GM19351 (cell line): Measurements from ENCODE around the gene SUN3.
"Not testable (repeated sequence)": the region's sequence is repeated elsewhere in the genome, so short reads cannot be mapped to it uniquely, and the experiment has no call there.

Source experiments
- ATAC-seq: cut with Tn5 transposase; IDR thresholded peaks from one replicate; pipeline ENCODE4 v1.9.1; 2021; ENCODE audit warnings: mild to moderate bottlenecking, moderate library complexity; ENCODE audit not compliant: unreplicated experiment

The SUN3 gene

DNA sequence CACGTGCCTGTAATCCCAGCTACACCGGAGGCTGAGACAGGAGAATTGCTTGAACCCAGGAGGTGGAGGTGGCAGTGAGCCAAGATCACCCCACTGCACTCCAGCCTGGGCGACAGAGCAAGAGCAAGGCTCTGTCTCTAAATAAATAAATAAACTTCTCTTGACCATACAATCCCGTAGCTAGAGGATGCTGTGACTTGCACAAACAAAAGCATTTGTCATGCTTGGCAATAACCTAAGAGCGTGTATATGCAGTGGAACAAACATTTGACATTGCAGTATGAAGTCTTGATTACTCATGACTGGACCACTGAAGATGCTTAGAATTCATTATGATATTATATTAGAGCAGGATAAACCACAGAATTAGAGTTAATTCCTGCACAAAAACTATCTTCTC lies 5.0 kb upstream of the SUN3 start:
- no peak for ATAC-seq

DNA sequence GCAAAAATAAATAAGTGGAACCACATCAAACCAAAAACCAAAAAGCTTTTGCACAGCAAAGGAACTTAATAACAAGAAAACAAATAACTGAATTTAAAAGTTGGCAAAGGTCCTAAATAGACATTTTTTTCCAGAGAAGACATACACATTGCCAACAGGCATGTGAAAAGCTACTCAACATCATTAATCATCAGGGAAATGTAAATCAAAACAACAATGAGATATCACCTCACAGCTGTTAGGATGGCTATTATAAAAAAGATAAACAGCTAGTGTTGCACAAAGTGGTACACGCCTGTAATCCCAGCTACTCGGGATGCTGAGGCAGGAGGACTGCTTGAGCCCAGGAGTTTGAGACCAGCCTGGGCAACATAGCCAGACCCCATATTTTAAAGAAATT lies 2.2 kb upstream of the SUN3 start:
- ATAC-seq: no peak

DNA sequence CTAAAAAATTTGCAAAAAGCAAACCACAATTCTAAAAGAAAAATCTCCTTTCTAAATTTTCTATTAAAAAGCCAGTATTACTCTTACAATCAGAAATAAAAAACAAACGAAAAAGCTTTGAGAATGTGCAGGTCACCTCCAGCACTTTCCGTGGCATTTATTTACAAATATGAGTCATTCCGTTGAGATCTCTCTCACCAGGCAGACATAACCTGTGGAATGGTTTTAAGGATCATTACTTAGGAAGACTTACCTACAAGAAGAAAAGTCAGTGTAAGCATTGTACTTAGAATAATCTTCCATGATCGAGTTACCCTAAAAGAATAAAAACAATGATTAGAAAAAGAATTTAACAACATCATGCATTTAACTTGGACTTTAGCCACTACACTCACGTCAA lies 3.3 kb downstream of the SUN3 start:
- no peak for ATAC-seq

DNA sequence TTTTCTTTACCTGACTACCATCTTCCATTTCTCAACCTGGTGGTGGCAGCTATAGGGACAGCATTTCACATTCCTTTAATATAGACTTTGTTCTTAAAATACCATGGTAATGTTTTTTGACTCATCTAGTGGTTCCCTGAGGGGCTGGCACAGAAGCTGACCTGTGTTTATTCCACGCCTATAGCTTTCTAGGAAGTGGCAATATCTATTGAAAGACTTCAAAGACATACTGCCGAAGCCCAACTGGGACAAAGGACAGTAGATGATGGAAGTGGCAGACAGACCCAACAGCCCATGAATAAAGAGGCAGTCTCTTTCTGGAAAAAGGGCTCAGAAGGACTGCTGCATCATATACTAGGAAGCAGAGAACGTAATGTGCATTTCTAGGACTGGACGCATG lies 11.2 kb downstream of the SUN3 start:
- no peak for ATAC-seq

DNA sequence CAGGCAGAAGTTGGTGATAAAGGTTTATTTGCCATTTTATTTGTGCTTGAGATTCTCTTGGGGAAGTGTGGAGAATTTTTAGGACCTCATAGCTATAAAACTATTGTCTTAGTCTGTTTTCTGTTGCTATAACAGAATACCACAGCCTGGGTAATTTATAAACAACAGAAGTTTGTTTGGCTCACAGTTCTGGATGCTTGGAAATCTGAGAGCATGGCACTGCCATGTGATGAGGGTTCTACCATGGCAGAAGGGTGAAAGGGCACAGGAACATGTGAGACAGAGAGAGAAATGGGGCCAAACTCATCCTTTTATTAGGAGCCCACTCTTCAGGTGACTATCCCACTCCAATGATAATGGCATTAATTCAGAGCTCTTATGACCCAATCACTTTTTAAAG lies 12.3 kb downstream of the SUN3 start:
- ATAC-seq: no peak

DNA sequence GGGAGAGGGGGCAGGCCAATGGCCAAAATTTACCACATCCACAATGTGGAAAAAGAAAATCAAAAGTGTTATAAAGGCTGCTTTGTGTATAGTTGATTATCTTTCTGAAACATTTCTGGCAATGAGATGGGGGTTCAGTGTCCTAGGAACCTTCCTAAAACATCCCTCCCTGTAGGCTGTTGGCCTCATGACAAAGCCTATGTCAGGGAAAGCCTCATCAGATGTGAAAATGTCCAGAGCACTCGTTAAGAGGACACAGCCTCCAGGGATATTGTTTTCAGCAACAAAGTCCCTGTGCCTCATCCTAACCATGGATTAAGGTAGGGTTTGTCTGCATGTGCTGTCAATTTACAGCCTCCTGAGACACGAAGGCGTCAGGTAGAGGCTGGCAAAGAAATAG lies 17.0 kb downstream of the SUN3 start:
- ATAC-seq: no peak

DNA sequence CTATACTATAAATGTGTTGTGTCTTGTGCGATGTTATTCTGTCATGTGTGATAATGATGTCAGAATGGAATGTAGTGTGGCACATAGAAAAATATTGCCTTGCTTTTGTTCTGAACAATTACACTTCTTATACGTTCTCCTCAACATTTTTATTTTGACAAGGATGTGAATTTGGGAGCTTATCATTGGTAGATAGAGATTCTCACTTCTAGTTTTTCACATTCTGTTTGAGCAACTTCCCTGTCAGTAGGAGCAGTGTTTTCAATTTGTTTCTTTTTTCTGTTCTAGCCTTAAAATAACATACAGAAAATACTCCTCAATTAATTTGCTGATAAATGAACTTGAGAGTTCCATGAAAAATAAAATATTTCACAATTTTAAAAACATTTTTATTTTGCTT lies 17.6 kb downstream of the SUN3 start:
- ATAC-seq: no peak

DNA sequence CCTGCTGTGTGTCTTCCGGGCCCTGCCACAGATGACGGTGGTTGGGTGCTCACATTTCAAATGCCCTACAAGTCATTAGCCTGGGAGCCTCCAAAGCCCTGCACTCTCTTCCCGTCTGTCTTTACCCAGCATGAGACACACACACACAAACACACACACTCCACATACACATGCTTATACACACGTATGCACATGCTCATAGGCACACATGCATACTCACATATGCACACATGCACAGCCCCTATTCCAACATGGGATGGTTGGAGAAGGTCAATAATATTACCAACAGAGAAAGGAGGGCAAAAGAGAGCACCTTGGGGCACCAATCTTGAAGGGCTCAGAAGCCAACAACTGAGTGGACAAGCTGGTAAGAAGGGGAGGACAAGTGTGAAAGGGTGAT lies 19.0 kb downstream of the SUN3 start:
- ATAC-seq: no peak

DNA sequence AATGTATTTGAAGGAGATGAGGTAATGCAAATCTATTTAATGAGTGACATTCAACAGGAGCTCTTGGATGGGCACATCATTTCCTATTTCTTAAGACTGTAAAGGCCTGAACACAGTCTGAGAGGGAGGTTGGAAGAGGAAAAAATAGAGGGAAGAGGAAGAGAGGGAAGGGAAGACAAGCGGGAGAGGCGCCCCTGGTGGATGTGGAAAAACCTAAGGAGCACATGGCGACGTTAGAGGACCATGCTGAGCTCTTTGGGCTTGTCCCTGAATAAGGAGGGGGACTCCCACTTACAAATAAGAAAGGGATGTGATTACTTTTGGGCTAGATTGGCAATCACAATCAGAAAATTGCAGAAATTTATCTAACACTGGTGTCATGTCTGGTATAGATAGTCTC lies 19.6 kb downstream of the SUN3 start:
- no peak for ATAC-seq

DNA sequence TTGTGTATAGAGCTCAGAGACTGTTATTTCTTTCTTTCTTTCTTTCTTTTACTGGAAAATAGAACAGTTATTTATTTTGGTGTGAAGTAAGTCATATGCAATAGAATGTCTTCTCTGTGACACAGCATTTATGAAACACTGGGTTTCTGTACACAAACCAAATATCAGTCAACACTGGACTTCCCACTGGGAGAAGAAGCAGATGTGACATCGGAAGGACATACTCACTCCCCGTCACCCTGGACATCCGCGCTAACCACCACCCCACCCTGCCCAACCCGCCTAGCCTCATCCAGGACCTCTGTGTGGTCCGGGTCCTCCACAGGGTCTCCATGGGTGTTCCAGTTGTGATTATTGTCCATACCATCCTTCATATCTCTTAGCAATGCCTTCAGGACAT lies 22.0 kb downstream of the SUN3 start:
- ATAC-seq: no peak

DNA sequence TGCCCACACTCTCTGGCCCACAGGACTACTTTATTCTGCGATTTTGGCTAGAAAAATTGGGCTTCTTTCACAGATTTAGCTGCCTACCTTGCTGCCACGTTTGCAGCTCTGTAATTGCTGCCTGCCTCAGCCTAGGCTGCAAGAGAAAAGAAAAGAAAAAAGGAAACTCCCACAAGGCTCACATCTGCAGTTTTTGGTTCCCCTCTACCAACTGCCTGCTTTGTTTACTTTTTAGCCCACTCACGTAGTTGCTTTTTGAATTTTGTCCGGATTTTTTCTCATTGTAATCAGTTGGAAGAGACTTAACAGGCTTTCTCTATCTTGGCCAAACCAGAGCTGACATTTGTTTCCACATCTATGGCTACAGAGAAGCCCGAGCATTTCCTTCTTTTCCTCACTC lies 24.3 kb downstream of the SUN3 start:
- peak; percentile 78 for ATAC-seq

DNA sequence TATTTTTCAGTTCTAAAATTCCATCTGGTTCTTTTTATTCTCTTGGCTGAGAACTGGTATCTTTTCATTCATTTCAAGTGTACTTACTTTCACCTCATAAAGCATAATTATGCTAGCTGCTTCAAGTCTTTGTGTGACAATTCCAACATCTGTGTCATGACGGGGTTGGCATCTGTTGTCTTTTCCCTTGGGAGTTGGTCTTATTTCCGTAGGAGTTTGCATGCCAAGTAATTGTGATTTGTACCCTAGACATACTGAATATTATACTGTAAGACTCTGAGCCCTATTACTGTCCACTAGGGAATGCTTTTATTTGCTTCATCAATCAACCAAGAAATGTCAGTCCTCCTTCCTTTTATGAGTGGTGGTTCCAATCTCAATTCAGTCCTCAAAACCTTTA lies 24.9 kb downstream of the SUN3 start:
- peak; percentile 16 for ATAC-seq

DNA sequence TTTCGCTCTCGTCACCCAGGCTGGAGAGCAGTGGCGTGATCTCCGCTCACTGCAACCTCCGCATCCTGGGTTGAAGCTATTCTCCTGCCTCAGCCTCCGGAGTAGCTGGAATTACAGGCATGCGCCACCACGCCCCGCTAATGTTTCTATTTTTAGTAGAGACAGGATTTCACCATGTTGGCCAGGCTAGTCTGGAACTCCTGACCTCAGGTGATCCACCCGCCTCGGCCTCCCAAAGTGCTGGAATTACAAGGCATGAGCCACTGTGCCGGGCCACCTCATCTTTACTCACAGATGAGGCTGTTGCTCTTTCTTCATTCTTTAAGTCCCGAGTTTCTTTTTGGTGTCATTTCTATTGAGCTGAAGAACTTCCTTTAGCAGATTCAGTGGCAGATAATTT lies 28.7 kb downstream of the SUN3 start:
- ATAC-seq: not testable (repeated sequence)

DNA sequence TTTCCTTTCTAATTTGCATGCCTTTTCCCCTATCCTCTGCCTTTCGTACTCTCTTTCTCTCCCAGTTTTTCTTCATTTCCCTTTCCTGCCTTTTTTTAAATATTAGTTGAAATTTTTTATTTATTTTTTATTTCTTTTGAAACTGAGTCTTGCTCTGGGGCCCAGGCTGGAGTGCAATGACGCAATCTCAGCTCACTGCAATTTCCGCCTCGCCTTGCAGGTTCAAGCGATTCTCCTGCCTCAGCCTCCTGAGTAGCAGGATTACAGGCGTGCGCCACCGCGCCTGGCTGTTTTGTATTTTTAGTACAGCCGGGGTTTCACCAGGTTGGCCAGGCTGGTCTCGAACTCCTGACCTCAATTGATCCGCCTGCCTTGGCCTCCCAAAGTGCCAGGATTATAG lies 29.5 kb downstream of the SUN3 start:
- no peak for ATAC-seq

DNA sequence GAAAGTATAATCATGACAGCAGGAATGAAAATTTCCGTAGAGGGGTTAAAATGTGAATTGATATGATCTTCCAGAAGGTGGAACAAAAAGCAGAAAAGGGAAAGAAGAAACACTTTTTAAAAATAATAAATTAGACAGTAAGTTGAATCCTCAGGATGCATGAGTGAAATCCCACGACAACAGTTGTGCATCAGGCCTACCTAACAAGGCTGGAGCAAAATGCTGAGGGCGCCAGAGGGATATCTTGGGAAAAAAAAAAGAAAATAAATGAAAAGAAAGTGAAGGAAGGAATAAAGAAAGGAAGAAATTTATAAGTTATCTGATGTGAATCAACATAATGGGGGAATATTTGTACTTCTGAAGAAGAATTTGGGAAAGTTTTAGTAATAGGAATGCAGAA lies 36.5 kb downstream of the SUN3 start:
- ATAC-seq: no peak

DNA sequence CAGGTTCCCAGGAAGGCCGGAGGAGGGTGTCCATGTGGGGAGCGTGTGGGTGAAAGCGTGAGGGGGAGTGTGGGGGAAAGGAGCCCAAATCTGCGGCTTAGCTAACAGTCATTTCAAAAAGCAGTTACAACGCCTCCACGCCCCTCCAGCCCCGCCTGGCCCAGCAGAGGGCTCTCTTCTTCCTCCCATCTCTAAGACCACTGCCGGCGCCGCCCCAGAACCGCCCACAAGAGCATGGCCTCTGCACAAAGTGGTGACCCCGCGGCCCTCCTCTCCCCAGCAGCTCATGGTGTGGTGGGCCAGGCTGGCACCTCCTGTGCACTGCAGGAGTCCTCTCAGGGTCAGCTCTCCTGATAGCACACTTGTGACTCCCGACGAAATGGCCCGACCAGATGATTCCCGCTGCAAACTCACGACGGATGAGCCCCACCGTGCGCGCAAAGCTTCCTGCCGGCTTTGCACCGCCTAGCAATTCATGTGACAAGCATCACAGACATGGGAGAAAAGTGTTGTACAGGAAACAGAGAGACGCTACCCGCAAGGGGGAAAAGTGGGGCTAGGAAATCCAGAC lies 37.1 kb downstream of the SUN3 start:
- ATAC-seq: peak; percentile 98

DNA sequence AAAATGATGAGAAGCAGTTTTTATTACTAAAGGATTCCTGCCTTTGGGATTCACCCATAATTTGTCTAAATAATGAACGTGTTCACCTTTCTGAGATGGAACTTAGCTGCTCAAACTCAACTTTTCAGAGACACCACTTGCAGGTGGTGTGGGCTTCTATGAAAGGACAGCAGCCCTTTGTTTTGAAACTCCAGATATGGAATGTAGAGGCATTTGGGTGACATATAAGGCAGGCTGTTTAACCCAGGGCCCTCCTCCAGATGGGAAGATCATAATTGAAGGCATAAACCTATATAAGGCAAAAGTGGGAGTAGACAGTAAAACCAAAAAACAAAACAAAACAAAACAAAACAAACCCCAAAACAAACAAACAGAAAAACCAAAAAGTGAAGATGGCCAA lies 37.6 kb downstream of the SUN3 start:
- ATAC-seq: no peak

DNA sequence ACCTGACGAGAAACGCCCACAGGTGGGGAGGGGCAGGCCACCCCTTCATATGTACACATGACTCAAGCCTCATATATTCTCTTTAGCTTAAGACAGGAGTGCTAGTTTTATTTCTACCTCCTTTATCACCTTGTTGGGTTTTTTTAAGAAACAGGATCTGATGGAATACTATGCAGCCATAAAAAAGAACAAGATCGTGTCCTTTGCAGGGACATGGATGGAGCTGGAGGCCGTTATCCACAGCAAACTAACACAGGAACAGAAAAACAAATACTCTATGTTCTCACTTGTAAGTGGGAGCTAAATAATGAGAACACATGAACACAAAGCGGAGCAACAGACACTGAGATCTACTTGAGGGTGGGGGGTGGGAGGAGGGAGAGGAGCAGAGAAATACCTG lies 38.3 kb downstream of the SUN3 start:
- ATAC-seq: no peak

DNA sequence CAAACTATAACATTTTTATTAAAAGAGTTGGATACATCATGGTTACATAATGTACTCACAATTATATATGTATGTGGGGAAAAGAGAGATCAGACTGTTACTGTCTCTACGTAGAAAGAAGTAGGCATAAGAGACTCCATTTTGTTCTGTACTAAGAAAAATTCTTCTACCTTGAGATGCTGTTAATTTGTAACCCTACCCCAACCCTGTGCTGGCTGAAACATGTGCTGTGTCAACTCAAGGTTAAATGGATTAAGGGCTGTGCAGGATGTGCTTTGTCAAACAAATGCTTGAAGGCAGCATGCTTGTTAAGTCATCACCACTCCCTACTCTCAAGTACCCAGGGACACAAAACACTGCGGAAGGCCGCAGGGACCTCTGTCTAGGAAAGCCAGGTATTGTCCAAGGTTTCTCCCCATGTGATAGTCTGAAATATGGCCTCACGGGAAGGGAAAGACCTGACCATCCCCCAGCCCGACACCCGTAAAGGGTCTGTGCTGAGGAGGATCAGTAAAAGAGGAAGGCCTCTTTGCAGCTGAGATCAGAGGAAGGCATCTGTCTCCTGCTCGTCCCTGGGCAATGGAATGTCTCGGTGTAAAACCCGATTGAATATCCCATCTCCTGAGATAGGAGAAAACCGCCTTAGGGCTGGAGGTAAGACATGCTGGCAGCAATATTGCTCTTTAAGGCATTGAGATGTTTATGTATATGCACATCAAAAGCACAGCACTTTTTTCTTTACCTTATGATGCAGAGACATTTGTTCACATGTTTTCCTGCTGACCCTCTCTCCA lies 39.1 kb downstream of the SUN3 start:
- ATAC-seq: not testable (repeated sequence)

DNA sequence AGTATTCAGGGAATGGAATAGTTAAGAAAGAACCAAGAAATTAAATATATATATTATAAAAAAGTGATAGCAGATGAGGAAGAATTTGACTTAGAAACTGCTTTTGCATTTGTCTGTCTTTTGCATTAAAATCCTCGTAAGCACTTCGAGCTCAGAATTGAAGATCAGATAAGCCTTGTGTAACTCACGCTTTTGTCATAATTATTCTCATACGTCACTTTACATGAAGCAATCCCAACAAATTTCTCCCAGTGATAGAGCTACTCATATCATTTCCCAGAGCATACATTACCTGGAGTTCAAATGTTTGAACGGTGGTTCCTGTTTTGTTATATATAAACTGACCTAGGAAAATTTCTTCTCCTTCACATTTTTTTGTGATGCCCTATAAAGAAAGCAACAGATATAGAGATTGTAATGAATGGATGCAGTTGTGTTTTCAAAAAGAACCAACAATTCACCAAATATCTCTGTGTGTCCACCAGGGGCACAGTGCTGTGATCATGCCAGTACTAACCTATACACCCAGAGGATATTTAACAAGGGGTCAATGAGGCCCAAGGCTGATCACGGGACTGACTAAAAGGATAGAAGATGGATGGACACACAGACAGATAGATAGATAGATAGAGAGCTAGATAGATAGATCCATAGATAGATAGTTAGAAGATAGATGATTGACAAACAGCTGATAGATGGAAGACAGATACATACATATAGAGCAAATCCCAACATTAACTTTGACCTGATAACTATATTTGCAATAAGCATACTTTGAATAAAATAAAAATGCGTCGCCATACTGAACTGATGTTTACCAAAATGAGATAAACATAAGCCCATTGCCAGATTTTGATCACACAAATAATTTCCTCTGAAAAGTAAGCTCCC lies 40.2 kb downstream of the SUN3 start:
- no peak for ATAC-seq

DNA sequence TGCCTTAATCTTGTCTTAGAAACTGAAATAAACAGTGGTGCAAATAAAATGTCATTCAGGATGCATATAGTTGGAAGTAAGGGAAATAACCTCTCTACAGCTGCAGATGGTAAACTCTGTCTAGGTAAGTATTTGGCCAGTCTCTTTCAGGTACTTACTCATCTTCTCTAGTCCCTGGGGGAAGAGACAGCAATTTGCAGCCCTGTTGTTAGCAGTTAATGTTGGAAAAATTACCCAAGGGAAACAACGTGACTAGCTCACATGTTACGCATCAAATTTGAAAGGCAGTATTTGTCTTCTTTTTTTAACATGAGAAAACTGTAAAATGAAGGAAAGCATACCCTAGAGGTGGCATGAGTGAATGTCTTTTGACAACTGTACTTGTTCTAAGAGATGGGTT lies 46.3 kb downstream of the SUN3 start:
- no peak for ATAC-seq

DNA sequence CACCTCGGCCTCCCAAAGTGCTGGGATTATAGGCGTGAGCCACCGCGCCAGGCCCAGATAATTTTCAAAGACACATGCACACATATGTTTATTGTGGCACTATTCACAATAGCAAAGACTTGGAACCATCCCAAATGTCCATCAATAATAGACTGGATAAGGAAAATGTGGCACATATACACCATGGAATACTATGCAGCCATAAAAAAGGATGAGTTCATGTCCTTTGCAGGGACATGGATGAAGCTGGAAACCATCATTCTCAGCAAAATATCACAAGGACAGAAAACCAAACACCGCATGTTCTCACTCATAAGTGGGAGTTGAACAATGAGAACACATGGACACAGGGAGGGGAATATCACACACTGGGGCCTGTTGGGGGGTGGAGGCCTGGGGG lies 48.3 kb downstream of the SUN3 start:
- not testable (repeated sequence) for ATAC-seq
